PC-9 (cell line): Measurements from ENCODE around the gene SLC17A4.

Experiments used
- CTCF ChIP-seq: fragments of 200-600 bp; sonication (generic); conservative IDR thresholded peaks from 2 replicates; pipeline ENCODE4 v1.6.1; 2017; ENCODE audit warnings: mixed run types, antibody characterized with exemption, mild to moderate bottlenecking, moderate library complexity
- EZH2 ChIP-seq: fragments of 200-600 bp; sonication (generic); IDR thresholded peaks from 2 replicates; pipeline ENCODE4 v1.8.0; 2017; ENCODE audit warnings: antibody characterized with exemption, low read depth

- TF ChIP-seq EZH2 (no peak), CTCF (no peak)
Observed at GRCh38 chr6:25793970-25794369, 39.4 kb downstream of the SLC17A4 start.
